ENCODE measurements around the gene OLFML2A. TPM values are rescaled to one million over a fixed set of nuclear protein-coding genes. Genes with fewer than 3 reads are reported as not detected.

The OLFML2A gene
- total and polyA plus RNA-seq, 2 of the 4 experiments (the other 2 are of a cell fraction), result 2.0 to 5.9 TPM

- BruUV-seq (replicated peaks), result no TSS peak
- Histone ChIP-seq H2BK15ac (ENCODE audit: low read depth, low read length) (no peak overlapping the region), H2AFZ (replicated peaks; ENCODE audit: low read length, poor library complexity) (no peak overlapping the region), H4K5ac (ENCODE audit: low read depth, low read length) (no peak overlapping the region), H2BK5ac (ENCODE audit: low read depth, low read length, poor library complexity, severe bottlenecking) (no peak overlapping the region), H3K9me1 (ENCODE audit: insufficient read depth, low read length) (no peaks in the 10 kb centered on the region), H3K4me2 (ENCODE audit: low read depth, low read length) (no peak overlapping the region), H3K27ac (ENCODE audit: insufficient read depth, low read length) (no peak overlapping the region), H3K4ac (ENCODE audit: low read depth, low read length) (no peak overlapping the region), H3K36me3 (ENCODE audit: control insufficient read depth, insufficient read depth, low read length) (peaks cover 14% of the 10 kb centered on the region; the same call in 1 of the 2 replicates), H3K9me3 (ENCODE audit: control insufficient read depth, insufficient read depth, low read length) (no peaks in the 10 kb centered on the region), H4K20me1 (ENCODE audit: insufficient read depth, low read length) (no peaks in the 10 kb centered on the region), H4K91ac (ENCODE audit: insufficient read depth, low read depth, low read length) (no peak overlapping the region), H3K14ac (replicated peaks; ENCODE audit: low read depth, low read length) (no peak overlapping the region), H2AK5ac (ENCODE audit: low read depth, low read length) (no peak overlapping the region), H2BK120ac (ENCODE audit: low read depth, low read length) (no peak overlapping the region), H3K79me1 (ENCODE audit: low read depth in 1 of 2, low read length in 2 of 2) (no peaks in the 10 kb centered on the region), H3K4me1 (ENCODE audit: control insufficient read depth, insufficient read depth, low read length) (peaks cover 10% of the 10 kb centered on the region), H4K8ac (ENCODE audit: low read depth in 2 of 2, low read length in 2 of 2) (no peak overlapping the region), H3K56ac (ENCODE audit: extremely low read depth, insufficient read depth, low read length) (no peak overlapping the region), H3K23ac (ENCODE audit: low read depth, low read length) (no peak overlapping the region), H3K27me3 (ENCODE audit: control insufficient read depth, insufficient read depth, low read length) (no peaks in the 10 kb centered on the region), H3K9ac (ENCODE audit: low read depth, low read length) (no peak overlapping the region), H3K4me3 (ENCODE audit: insufficient read depth, low read depth, low read length) (no peak overlapping the region), H2BK20ac (ENCODE audit: low read depth, low read length) (no peak overlapping the region), H2AK9ac (replicated peaks; ENCODE audit: low read depth, low read length, poor library complexity) (no peak overlapping the region), H3K18ac (ENCODE audit: low read depth, low read length) (no peak overlapping the region)
- WGBS, 2 experiments (ENCODE audit: extremely low coverage in 2 of 2, insufficient read length in 1 of 2), result 50% methylated on average over 1 of the region's 2 CpGs; no CpG with 5 or more reads in 1 of the 2 experiments
- POLR2A ChIA-PET (ENCODE audit: unreplicated experiment), result no interaction called here
- in situ Hi-C loops (cut with MboI; ENCODE audit: low sequenced_read_pairs) (no loop called here), dilution Hi-C loops (cut with HindIII; ENCODE audit: low sequenced_read_pairs, unreplicated experiment) (no loop called here), intact Hi-C loops (cut with micrococcal nuclease) (no loop called here)
- no peak for TF ChIP-seq POLR2A (IDR thresholded peaks at IDR 0.05; ENCODE audit: low read depth, low read length)
- no peak for TF ChIP-seq MAZ (IDR thresholded peaks at IDR 0.05; ENCODE audit: borderline replicate concordance, low read depth, low read length)
- no peak for TF ChIP-seq SMC3 (IDR thresholded peaks at IDR 0.05; ENCODE audit: low read depth, low read length)
- TF ChIP-seq NFE2L2 (IDR thresholded peaks at IDR 0.05; ENCODE audit: low read depth, low read length), result no peak
- TF ChIP-seq RFX5 (IDR thresholded peaks at IDR 0.05; ENCODE audit: low read depth, low read length), result no peak
- TF ChIP-seq USF2 (IDR thresholded peaks at IDR 0.05; ENCODE audit: low read depth, low read length), result no peak
- TF ChIP-seq CHD1 (IDR thresholded peaks at IDR 0.05; ENCODE audit: low read depth, low read length), result no peak
- TF ChIP-seq MXI1 (IDR thresholded peaks at IDR 0.05; ENCODE audit: borderline replicate concordance, low read depth, low read length), result no peak
- TF ChIP-seq RAD21 (IDR thresholded peaks at IDR 0.05; ENCODE audit: low read length), result no peak
- ATAC-seq (ENCODE audit: low read depth) (no peak), DNase-seq (no peak)
- CTCF ChIA-PET, result interaction anchor here (0.5 to 0.7 kb wide), 3 partner anchors 25 to 588 kb away, joined by 3 to 5 read pairs (median 4); no protein-coding TSS in a partner anchor
Observed at GRCh38 chr9:124789531-124789930, 12.6 kb downstream of the OLFML2A start.
